ENCODE data around the gene EIF4E1B.

Gene EIF4E1B

GRCh38 chr5:176665517-176665916 lies 35.0 kb downstream of the EIF4E1B start:
- DNase-seq: no peak

- no peak for DNase-seq
Measured at GRCh38 chr5:176667637-176668036, 37.2 kb downstream of the EIF4E1B start.

GRCh38 chr5:176670449-176670848 lies 40.0 kb downstream of the EIF4E1B start:
- DNase-seq: no peak

GRCh38 chr5:176671399-176671798 lies 40.9 kb downstream of the EIF4E1B start:
- DNase-seq: no peak

- DNase-seq: no peak
Measured at GRCh38 chr5:176671890-176672747, 41.6 kb downstream of the EIF4E1B start.

- no peak for DNase-seq
Measured at GRCh38 chr5:176673651-176674583, 43.4 kb downstream of the EIF4E1B start.

GRCh38 chr5:176674799-176675198 lies 44.3 kb downstream of the EIF4E1B start:
- DNase-seq: no peak

GRCh38 chr5:176675676-176676360 lies 45.3 kb downstream of the EIF4E1B start:
- DNase-seq: no peak

- DNase-seq: no peak
Measured at GRCh38 chr5:176676361-176676824, 45.9 kb downstream of the EIF4E1B start.

GRCh38 chr5:176677209-176677939 lies 46.9 kb downstream of the EIF4E1B start:
- no peak for DNase-seq

GRCh38 chr5:176678584-176678983 lies 48.1 kb downstream of the EIF4E1B start:
- DNase-seq: no peak

- no peak for DNase-seq
Measured at GRCh38 chr5:176679365-176680225, 49.1 kb downstream of the EIF4E1B start.

- DNase-seq: no peak
Measured at GRCh38 chr5:176680226-176680563, 49.7 kb downstream of the EIF4E1B start.

- no peak for DNase-seq
Measured at GRCh38 chr5:176682016-176682531, 51.6 kb downstream of the EIF4E1B start.

- DNase-seq: no peak
Measured at GRCh38 chr5:176685010-176685409, 54.5 kb downstream of the EIF4E1B start.

GRCh38 chr5:176687247-176687646 lies 56.8 kb downstream of the EIF4E1B start:
- DNase-seq: no peak

- DNase-seq: no peak
Measured at GRCh38 chr5:176687881-176688280, 57.4 kb downstream of the EIF4E1B start.

GRCh38 chr5:176690911-176691310 lies 60.4 kb downstream of the EIF4E1B start:
- DNase-seq: no peak

GRCh38 chr5:176691524-176691923 lies 61.0 kb downstream of the EIF4E1B start:
- no peak for DNase-seq

GRCh38 chr5:176692326-176692725 lies 61.9 kb downstream of the EIF4E1B start:
- no peak for DNase-seq

GRCh38 chr5:176692839-176693476 lies 62.5 kb downstream of the EIF4E1B start:
- DNase-seq: no peak
